Prostate gland (tissue), 2 donors: ENCODE results near the gene TPBGL. TPM values are rescaled to one million over a fixed set of nuclear protein-coding genes. Genes with fewer than 3 reads are reported as not detected.

ENCODE experiments used
- DNase-seq: peaks from one replicate; pipeline ENCODE4 v3.0.0-alpha.2; 2019; ENCODE audit warnings: low spot score
- H3K27ac ChIP-seq, 2 donors: fragments of 200-600 bp; sonication (generic); 2 replicates each; pipeline ENCODE4 v1.5.1; 2017 to 2019
- H3K27me3 ChIP-seq: fragments of 200-600 bp; sonication (generic); replicated peaks from 2 replicates; pipeline ENCODE4 v1.5.1; 2019; ENCODE audit not compliant: insufficient read depth
- H3K36me3 ChIP-seq, 2 donors: fragments of 200-600 bp; sonication (generic); 1 replicate in 1 of 2; 2 replicates in 1 of 2; pipeline versions ENCODE4 v1.5.1 to v1.8.1; 2017 to 2019
- H3K4me1 ChIP-seq: fragments of 200-600 bp; sonication (generic); replicated peaks from 2 replicates; pipeline ENCODE4 v1.5.1; 2019
- H3K4me3 ChIP-seq, 2 donors: fragments of 200-600 bp; sonication (generic); 2 replicates each; pipeline ENCODE4 v1.5.1; 2017 to 2019
- H3K9me3 ChIP-seq: fragments of 200-600 bp; sonication (generic); 2 replicates; pipeline ENCODE4 v1.5.1; 2017
- CTCF ChIP-seq, 4 experiments: fragments of 200-600 bp in 2 of 4; fragments of 450-650 bp in 2 of 4; sonication (generic) in 2 of 4; IDR thresholded peaks; 1 replicate in 3 of 4; 2 replicates in 1 of 4; pipeline ENCODE4 v1.5.1; 2016 to 2019; ENCODE audit warnings: antibody characterized with exemption in 4 of 4, mild to moderate bottlenecking in 2 of 4, moderate library complexity in 2 of 4
- POLR2A ChIP-seq: fragments of 450-650 bp; IDR thresholded peaks from one replicate; pipeline ENCODE4 v1.6.1; 2016; ENCODE audit warnings: antibody characterized with exemption, mild to moderate bottlenecking
- POLR2AphosphoS5 ChIP-seq: sonication (generic); formaldehyde crosslinking; IDR thresholded peaks from one replicate; pipeline ENCODE4 v1.6.1; 2017; ENCODE audit warnings: antibody characterized with exemption
- WGBS: methylation state at CpG from one replicate; pipeline ENCODE4 v1.1.5; 2018; 5-methylcytosine and 5-hydroxymethylcytosine counted together
- intact Hi-C: fragments of 100-400 bp; cut with DNase I; formaldehyde crosslinking; loops from one replicate; pipeline ENCODE4 v1.14.2; 2022
- total RNA-seq, 2 donors: library from RNA; depleted of rRNA; stranded (reverse); fragments of >200 nt; gene quantifications; one replicate each; pipeline ENCODE4 v1.1.0, GENCODE V29; 2016

TPBGL gene
- total RNA-seq, 2 donors from 2014 or later: 0.68 to 8.3 TPM

DNA sequence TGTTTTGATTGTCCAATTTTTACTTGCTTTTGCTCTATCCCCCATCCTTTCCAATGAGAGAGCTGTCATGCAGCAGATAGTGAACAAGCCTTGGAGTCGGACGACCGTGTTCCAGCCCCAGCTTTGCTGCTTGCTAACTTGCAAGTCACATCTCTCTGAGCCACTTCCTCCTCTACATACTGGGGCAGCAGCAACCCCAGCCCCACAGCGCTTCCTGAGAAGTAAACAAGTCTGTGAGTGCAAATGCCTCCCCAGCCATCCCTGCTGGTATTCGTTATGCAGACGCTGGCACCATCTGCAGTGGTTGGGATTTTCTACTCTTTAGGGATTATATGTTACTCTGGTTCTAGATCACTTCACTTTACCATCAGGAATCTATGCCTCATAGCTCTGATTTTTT is 35.0 kb downstream of the TPBGL start:
- no peaks in the 10 kb centered on the region for H3K27me3 ChIP-seq
- no peak overlapping the region for H3K4me3 ChIP-seq
- intact Hi-C loops: no loop called here
- H3K4me1 ChIP-seq: no peaks in the 10 kb centered on the region
- H3K9me3 ChIP-seq: no peaks in the 10 kb centered on the region
- TF ChIP-seq CTCF (IDR thresholded peaks at IDR 0.05) (no peak), POLR2A (no peak), POLR2AphosphoS5 (no peak)
- WGBS: 79% methylated on average over 6 of the region's 6 CpGs
- DNase-seq: no peak
- H3K36me3 ChIP-seq: peaks cover 4 to 11% of the 10 kb centered on the region in 2 donors
- no peak overlapping the region for H3K27ac ChIP-seq

DNA sequence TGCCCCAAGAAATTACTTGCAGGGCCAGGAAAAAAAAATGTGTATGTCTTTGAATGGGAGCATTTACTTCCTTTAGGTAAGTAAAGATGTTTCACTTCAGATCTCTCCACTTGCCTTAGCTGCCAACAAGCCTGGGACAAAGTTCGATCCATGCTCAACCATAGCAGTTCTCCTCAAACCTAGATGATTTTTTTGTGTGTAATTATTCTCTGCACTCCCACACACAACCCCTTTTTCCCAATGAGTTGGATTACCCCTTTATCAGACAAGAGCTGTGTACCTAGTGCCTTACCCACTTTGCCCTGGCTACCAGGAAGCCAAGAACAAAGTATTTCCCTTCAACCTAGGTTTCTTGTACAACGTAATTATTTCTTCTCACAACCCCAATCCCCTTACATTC is 35.6 kb downstream of the TPBGL start:
- DNase-seq: no peak
- no peak overlapping the region for H3K27ac ChIP-seq
- H3K36me3 ChIP-seq: peaks cover 4 to 11% of the 10 kb centered on the region in 2 donors
- no peak overlapping the region for H3K4me3 ChIP-seq
- H3K4me1 ChIP-seq: no peaks in the 10 kb centered on the region
- H3K27me3 ChIP-seq: no peaks in the 10 kb centered on the region
- no peak for TF ChIP-seq CTCF (IDR thresholded peaks at IDR 0.05)
- TF ChIP-seq POLR2A: no peak
- no peak for TF ChIP-seq POLR2AphosphoS5
- 75% methylated on average over 2 of the region's 2 CpGs for WGBS
- no peaks in the 10 kb centered on the region for H3K9me3 ChIP-seq
- intact Hi-C loops: no loop called here

DNA sequence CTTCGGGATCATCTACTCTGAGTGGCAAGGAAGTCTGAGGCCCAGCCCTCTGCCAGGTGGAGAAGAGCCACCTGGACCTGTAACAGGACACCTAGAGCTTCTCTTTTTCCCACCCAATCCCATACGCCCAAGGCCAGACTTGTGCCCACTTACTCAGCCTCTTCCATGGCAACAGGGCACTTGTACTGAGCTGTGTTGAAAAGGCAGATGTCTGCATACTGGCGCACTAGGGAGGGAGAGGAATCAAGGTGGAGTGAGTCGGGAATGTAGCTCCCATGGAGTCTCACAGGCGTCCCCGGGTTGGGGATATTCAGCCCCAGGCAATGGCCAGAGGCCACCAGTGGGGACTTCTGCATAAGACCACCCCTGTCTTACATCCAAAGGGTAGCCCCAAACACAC is 36.1 kb downstream of the TPBGL start:
- H3K4me3 ChIP-seq: no peak overlapping the region
- intact Hi-C loops: no loop called here
- no peak overlapping the region for H3K27ac ChIP-seq
- no peaks in the 10 kb centered on the region for H3K27me3 ChIP-seq
- WGBS: 58% methylated on average over 6 of the region's 6 CpGs
- H3K9me3 ChIP-seq: no peaks in the 10 kb centered on the region
- TF ChIP-seq CTCF (IDR thresholded peaks at IDR 0.05) (no peak), POLR2A (no peak), POLR2AphosphoS5 (no peak)
- H3K36me3 ChIP-seq: peaks cover 4 to 11% of the 10 kb centered on the region in 2 donors
- no peak for DNase-seq
- H3K4me1 ChIP-seq: no peaks in the 10 kb centered on the region

GRCh38 chr11:75277211-75277805 is 36.7 kb downstream of the TPBGL start:
- intact Hi-C loops: no loop called here
- Histone ChIP-seq H3K4me3 (no peak overlapping the region), H3K27ac (no peak overlapping the region), H3K36me3 (peaks cover 4 to 11% of the 10 kb centered on the region in 2 donors), H3K9me3 (no peaks in the 10 kb centered on the region), H3K4me1 (no peaks in the 10 kb centered on the region), H3K27me3 (no peaks in the 10 kb centered on the region)
- WGBS: 92% methylated on average over 11 of the region's 11 CpGs
- DNase-seq: no peak
- TF ChIP-seq POLR2A (no peak), POLR2AphosphoS5 (no peak), CTCF (IDR thresholded peaks at IDR 0.05) (no peak)

DNA sequence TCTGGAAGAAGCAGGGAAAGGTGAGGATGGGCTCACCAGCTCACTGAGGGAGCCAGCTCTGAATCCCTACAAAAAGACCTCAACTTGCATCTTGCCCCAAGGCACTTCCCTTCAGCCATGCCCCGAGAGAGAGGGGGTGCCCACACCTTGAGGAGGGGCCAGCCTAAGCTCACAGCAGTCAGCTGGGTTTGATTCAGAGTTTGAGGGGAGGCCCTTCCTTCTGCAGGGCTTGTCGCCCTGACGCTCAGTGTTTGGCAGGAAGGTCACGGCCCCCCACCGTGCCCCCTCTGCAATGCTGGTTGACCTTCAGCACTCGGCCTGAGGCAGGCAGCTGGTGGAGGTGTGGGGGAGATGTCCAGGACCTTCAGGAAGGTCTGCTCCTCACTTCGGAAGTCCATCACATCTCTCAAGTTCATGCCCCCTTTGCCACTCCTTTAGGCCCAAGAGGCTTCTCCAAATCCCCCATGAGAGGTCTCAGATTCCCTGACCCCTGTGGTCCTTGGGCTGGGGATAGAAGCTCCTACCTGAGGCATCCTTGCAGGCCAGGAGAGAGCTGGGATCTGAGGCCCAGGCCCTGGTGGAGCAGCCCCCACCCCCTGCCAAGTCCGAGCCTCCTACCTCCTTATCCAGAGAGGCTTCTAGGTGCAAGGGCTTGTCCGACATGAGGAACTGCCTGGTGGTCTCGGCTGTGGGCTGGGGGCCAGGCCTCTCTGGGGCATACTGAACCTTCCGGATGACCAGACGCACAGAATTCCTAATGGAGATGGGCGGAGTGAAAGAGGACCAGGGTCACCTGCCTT is 37.6 kb downstream of the TPBGL start:
- H3K4me1 ChIP-seq: no peaks in the 10 kb centered on the region
- no peaks in the 10 kb centered on the region for H3K27me3 ChIP-seq
- no peak overlapping the region for H3K27ac ChIP-seq
- intact Hi-C loops: no loop called here
- DNase-seq: no peak
- H3K9me3 ChIP-seq: no peaks in the 10 kb centered on the region
- no peak overlapping the region for H3K4me3 ChIP-seq
- H3K36me3 ChIP-seq: peaks cover 4 to 11% of the 10 kb centered on the region in 2 donors
- WGBS: 82% methylated on average over 12 of the region's 13 CpGs
- TF ChIP-seq POLR2AphosphoS5 (no peak), CTCF (IDR thresholded peaks at IDR 0.05) (no peak), POLR2A (no peak)
